ENCODE results near the gene PNMT. TPM values are rescaled to one million over a fixed set of nuclear protein-coding genes. Genes with fewer than 3 reads are reported as not detected.
"Not testable (repeated sequence)": the region's sequence is repeated elsewhere in the genome, so short reads cannot be mapped to it uniquely, and the experiment has no call there.

PNMT gene
- polyA plus RNA-seq, 1 of the 3 experiments (the other 2 are of a cell fraction): 0.07 TPM

- Histone ChIP-seq H3F3A (replicated peaks; ENCODE audit: insufficient read depth) (no peaks in the 10 kb centered on the region), H3K9me3 (no peaks in the 10 kb centered on the region), H2AFZ (ENCODE audit: low read depth) (no peak overlapping the region), H3K4me1 (ENCODE audit: control insufficient read depth in 1 of 2, insufficient read depth in 2 of 2, low read depth in 1 of 2, low read length in 1 of 2) (no peaks in the 10 kb centered on the region), H3K27ac (ENCODE audit: low read depth in 2 of 2, low read length in 1 of 2) (no peak overlapping the region), H4K20me1 (ENCODE audit: insufficient read depth) (no peaks in the 10 kb centered on the region), H3K9ac (no peak overlapping the region), H3K4me2 (no peak overlapping the region), H3K4me3 (ENCODE audit: low read depth in 2 of 2, low read length in 1 of 2) (no peak overlapping the region), H3K9me2 (no peaks in the 10 kb centered on the region), H3K36me3 (replicated peaks in 1 of 2; ENCODE audit: control insufficient read depth in 1 of 2, insufficient read depth in 2 of 2, low read length in 1 of 2) (no peaks in the 10 kb centered on the region), H3K79me2 (ENCODE audit: insufficient read depth) (no peaks in the 10 kb centered on the region), H3K27me3 (ENCODE audit: insufficient read depth) (no peaks in the 10 kb centered on the region; the same call in 1 of the 2 replicates)
- ChIA-PET POLR2A (interaction anchor here (1.6 kb wide), 1 partner anchor 19 kb away, joined by 3 read pairs; no protein-coding TSS in a partner anchor), CTCF (interaction anchor here (1.0 to 1.6 kb wide), 3 partner anchors 8 to 42 kb away, joined by 3 to 7 read pairs (median 4); partner anchors contain the start of genes MIEN1 and PNMT)
- WGBS (ENCODE audit: low lambda C conversion rate): 78% methylated on average over 18 of the region's 20 CpGs
- TF ChIP-seq RFX5 (IDR thresholded peaks at IDR 0.05; ENCODE audit: low read length) (no peak), GABPA (IDR thresholded peaks at IDR 0.05; ENCODE audit: low read depth) (no peak), MEF2A (IDR thresholded peaks at IDR 0.05; ENCODE audit: borderline replicate concordance, low read depth) (no peak), FOXM1 (IDR thresholded peaks at IDR 0.05; ENCODE audit: low read depth) (no peak), IRF3 (IDR thresholded peaks at IDR 0.05; ENCODE audit: low read depth, low read length) (no peak), SIN3A (IDR thresholded peaks at IDR 0.05; ENCODE audit: borderline replicate concordance, low read depth, low read length) (no peak), TEAD4 (IDR thresholded peaks at IDR 0.05; ENCODE audit: borderline replicate concordance, insufficient read depth) (no peak), ZBTB33 (IDR thresholded peaks at IDR 0.05; ENCODE audit: borderline replicate concordance, low read depth) (no peak), MXI1 (IDR thresholded peaks at IDR 0.05; ENCODE audit: low read depth, low read length) (no peak)
- TF ChIP-seq, protein P1, sequence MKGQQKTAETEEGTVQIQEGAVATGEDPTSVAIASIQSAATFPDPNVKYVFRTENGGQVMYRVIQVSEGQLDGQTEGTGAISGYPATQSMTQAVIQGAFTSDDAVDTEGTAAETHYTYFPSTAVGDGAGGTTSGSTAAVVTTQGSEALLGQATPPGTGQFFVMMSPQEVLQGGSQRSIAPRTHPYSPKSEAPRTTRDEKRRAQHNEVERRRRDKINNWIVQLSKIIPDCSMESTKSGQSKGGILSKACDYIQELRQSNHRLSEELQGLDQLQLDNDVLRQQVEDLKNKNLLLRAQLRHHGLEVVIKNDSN (IDR thresholded peaks at IDR 0.05; ENCODE audit: borderline replicate concordance, low read depth): no peak
- TF ChIP-seq, protein P2, sequence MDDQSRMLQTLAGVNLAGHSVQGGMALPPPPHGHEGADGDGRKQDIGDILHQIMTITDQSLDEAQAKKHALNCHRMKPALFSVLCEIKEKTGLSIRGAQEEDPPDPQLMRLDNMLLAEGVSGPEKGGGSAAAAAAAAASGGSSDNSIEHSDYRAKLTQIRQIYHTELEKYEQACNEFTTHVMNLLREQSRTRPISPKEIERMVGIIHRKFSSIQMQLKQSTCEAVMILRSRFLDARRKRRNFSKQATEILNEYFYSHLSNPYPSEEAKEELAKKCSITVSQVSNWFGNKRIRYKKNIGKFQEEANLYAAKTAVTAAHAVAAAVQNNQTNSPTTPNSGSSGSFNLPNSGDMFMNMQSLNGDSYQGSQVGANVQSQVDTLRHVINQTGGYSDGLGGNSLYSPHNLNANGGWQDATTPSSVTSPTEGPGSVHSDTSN (IDR thresholded peaks at IDR 0.05): no peak
- DNase-seq: no peak
Measured at GRCh38 chr17:39709998-39710964, 42.0 kb downstream of the PNMT start.

DNA sequence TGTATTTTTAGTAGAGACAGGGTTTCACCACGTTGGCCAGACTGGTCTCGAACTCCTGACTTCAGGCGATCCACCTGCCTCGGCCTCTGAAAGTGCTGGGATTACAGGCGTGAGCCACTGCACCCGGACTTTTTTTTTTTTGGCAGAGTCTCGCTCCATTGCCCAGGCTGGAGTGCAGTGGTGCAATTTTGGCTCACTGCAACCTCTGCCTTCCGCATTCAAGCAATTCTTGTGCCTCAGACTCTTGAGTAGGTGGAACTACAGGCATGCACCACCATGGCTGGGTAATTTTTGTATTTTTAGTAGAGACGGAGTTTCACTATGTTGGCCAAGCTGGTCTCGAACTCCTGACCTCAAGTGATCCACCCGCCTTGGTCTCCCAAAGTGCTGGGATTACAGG is 42.8 kb downstream of the PNMT start:
- DNase-seq; H3K79me2 ChIP-seq (ENCODE audit: insufficient read depth); H3K4me3 ChIP-seq (ENCODE audit: low read depth in 2 of 2, low read length in 1 of 2); H3K9ac ChIP-seq; H3K9me2 ChIP-seq; H4K20me1 ChIP-seq (ENCODE audit: insufficient read depth); H3K4me1 ChIP-seq (ENCODE audit: control insufficient read depth in 1 of 2, insufficient read depth in 2 of 2, low read depth in 1 of 2, low read length in 1 of 2); H3K4me2 ChIP-seq; H2AFZ ChIP-seq (ENCODE audit: low read depth); H3K27me3 ChIP-seq (ENCODE audit: insufficient read depth); H3F3A ChIP-seq (replicated peaks; ENCODE audit: insufficient read depth); H3K36me3 ChIP-seq (replicated peaks in 1 of 2; ENCODE audit: control insufficient read depth in 1 of 2, insufficient read depth in 2 of 2, low read length in 1 of 2); H3K9me3 ChIP-seq; H3K27ac ChIP-seq (ENCODE audit: low read depth in 2 of 2, low read length in 1 of 2): not testable (repeated sequence)
- ChIA-PET CTCF (interaction anchor here (1.0 to 1.6 kb wide), 3 partner anchors 7 to 42 kb away, joined by 3 to 7 read pairs (median 4); partner anchors contain the start of genes MIEN1 and PNMT), POLR2A (interaction anchor here (1.6 kb wide), 1 partner anchor 18 kb away, joined by 3 read pairs; no protein-coding TSS in a partner anchor)
- WGBS (ENCODE audit: low lambda C conversion rate): 63% methylated on average over 11 of the region's 11 CpGs
